ENCODE measurements around the gene MLANA.
"Not testable (repeated sequence)": the region's sequence is repeated elsewhere in the genome, so short reads cannot be mapped to it uniquely, and the experiment has no call there.

The MLANA gene

DNA sequence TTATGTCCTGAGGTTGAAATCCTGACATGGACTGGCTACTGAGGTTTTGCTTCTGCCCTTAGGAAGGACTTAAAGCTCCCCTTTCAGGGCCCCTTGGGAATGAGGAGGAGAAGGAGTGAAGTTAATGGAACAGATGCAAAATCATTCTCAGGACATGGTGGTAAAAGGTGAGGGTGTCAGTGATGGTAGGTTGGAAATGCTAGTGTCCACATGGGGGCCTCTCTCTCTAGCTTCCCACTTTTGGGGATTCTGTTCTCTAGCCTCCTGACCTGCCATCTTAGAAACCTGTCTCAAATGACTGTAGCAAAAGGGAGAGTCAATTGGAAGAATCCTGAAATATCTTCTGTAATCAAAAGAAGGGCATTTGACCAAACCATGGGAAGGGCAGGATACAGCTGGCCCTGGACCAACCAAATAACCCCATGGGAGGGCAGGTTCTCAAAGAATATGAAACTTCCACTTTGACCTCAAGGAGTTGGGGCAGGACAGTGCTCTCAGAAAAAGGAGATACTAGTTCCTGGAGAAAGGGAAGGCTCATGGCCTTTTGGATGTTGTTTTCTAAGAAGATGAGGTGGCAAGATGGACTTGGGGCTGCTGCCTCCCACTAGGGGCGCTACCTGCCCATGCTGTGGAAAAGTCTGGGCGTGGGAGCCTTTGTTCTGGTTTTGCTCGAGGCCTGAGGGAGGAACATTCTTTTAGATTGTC lies 21.2 kb upstream of the MLANA start:
- DNase-seq (ENCODE audit: low spot score) = peak; percentile 23

DNA sequence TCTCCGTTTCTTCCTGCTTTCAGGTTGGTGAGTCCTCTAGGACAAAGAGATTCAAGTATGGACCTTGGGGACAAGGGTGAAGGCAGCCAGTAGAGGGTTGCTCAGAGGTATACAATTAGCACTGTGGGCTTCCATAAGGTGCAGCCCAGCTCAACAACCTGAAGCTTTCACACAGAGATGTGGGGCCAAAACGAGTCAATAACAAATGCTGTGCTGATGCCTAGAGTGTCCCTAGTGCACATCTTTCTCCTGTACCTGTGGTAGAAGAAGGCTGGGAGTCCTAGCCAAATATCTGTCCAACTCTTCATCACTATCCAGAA lies 20.7 kb upstream of the MLANA start:
- no peak for DNase-seq (ENCODE audit: low spot score)

GRCh38 chr9:5870691-5871090 lies 20.0 kb upstream of the MLANA start:
- DNase-seq (ENCODE audit: low spot score) = no peak

DNA sequence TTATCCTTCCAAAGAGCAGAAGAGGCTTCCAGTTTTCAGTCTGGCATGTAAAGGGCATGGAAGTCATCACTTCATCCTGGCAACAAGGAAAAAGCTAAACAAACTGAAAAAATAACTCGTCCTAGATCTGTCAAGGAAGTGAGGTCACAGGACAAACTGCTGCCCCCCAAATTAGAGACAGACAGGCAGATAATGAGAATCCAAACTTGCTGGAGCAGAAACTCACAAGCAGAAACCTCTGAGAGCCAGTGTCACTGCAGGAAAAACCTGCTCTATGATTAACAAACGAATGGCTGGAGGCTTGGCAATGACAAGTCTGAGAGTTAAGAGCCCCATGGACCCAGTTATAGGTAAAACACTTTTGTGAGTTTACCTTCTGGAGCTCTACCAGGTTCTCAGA lies 18.9 kb upstream of the MLANA start:
- no peak for DNase-seq (ENCODE audit: low spot score)

DNA sequence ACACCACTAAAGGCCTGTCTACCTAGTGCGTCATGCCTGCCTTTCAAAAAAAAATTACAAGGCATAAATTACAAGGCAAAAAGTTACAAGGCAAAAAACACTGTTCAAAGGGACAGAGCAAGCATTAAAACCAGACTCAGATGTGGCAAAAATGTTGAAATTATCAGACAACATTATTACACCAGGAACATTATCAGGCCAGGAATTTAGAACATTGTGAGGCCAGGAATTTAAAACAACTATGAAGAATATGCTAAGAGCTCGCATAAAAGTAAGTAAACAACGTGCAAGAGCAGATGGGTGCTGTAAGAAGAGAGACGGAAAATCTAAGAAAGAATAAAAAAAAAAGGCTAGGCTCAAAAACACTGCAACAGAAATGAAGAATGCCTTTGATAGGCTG lies 18.2 kb upstream of the MLANA start:
- no peak for DNase-seq (ENCODE audit: low spot score)

- DNase-seq (ENCODE audit: low spot score) = no peak
Measured at GRCh38 chr9:5873439-5873838, 17.2 kb upstream of the MLANA start.

GRCh38 chr9:5874048-5874447 lies 16.6 kb upstream of the MLANA start:
- DNase-seq (ENCODE audit: low spot score) = no peak

- no peak for DNase-seq (ENCODE audit: low spot score)
Measured at GRCh38 chr9:5876026-5876425, 14.7 kb upstream of the MLANA start.

DNA sequence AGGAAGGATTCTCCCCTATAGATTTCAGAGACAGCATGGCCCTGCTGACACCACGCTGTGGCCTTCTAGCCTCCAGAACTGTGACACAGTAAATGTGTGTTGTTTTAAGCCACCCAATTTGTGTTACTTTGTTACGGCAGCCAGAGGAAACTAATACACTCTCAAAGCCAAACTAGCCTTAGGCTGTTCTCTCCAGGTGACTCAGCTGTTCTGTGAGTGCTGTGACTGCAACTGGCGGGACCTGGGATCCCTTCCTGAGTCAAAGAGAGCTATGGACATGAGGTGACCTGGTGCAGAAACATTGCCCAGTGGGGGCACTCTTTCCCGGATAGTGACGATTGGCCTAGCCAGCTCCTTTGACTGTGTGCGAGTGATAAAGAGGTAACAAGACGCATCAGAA lies 14.0 kb upstream of the MLANA start:
- no peak for DNase-seq (ENCODE audit: low spot score)

DNA sequence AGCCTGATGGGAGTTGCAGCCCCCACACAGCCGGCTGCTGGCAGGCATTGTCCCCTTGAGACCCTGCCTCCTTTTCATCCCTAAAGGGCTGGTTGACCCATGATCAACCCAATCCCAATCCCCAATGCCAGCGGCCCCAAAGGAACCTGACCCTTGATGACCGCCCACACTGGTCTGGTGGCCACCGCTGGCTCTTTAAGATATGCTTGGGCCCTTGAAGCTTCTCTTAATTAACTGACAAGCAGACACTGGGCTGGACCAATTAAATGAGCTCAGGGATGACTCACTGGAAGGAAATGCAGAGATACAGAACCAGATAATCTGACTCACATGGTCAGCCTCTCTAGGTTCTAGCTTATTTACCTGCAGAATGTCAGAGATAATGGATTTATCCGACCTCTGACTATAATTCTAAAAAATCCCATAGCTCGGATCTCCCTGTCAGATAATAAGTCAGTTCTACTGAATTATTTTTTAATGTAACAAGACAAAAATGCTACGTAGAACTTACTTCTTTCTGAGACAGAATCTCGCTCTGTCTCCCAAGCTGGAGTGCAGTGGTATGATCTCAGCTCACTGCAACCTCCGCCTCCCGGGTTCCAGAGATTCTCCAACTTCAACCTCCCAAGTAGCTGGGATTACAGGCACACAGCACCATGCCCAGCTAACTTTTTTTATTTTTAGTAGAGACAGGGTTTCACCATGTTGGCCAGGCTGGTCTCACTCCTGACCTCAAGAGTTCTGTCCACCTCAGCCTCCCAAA lies 11.1 kb upstream of the MLANA start:
- peak; percentile 75 for DNase-seq (ENCODE audit: low spot score)

GRCh38 chr9:5882244-5883012 lies 8.3 kb upstream of the MLANA start:
- DNase-seq (ENCODE audit: low spot score) = not testable (repeated sequence)

GRCh38 chr9:5884191-5884590 lies 6.5 kb upstream of the MLANA start:
- no peak for DNase-seq (ENCODE audit: low spot score)

DNA sequence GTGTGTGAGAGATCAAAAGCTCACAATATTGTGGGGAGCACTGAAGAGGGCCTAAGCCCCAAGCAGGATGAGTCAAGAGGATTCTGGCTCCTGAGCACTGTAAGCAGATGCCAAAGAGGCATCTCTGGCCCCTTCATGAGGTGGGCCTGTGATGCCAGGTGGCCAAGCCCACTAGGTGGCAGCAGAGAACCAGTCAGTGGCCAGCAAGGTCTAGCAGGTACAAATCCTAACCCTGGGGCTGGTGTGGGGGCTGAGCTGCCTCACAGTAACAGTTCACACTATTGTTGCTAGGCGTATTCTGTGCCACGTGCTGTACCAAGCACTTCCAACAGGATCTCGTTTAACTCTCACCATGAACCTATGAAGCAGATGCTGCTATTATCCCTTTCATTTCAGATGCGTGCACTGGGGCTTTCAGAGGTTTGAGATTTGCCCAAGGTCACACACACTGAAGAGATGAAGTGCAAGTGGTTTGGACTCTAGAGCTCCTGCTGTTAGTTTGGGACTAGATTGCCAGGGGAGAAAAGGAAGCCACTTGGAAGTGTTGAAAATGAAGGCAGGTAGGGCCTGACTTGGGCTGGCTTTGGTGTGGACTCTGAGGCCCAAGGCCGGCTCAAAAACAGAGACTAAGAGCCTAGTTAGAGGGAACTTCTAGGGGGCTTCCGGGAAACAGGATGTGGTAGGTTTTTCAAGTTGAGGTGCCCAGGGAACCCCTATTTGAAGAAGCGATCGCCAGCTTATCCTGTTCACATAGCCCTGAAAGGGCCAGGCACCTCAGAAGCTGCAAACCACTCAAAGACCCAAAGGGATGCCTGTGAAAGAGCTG lies 4.4 kb upstream of the MLANA start:
- DNase-seq (ENCODE audit: low spot score) = peak; percentile 65

- no peak for DNase-seq (ENCODE audit: low spot score)
Measured at GRCh38 chr9:5892456-5893133, 1.9 kb downstream of the MLANA start.

- no peak for DNase-seq (ENCODE audit: low spot score)
Measured at GRCh38 chr9:5893134-5893505, 2.4 kb downstream of the MLANA start.

DNA sequence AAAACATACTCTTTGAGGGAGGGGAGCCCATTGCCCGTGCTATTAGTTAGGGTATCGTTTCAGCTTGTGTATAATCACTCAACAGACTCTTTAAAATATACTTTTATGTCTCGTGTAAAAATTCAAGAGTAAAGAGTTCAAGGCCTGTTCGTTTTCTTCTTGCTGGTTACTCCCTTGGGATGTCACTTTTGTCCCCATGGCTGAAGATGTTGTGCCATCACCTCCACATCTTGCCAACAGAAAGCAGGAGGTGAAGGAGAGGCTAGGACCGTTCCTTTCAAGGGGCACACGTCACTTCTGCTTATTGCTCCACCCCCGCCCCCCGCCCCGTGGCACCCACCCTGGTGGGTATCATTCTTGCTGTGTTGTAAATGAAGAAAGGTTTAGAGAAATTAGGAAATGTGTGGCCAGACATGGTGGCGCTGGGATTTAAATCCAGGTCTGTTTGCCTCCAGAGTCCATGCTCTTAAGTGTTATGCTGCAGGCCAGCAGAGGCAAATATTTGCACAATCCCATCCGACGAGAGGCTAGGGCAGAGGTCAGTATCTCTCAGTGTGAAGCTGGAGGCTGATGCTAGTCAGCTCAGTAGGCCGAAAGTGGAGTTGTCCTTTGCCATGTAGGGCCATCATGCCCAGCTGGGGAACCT lies 3.0 kb downstream of the MLANA start:
- no peak for DNase-seq (ENCODE audit: low spot score)

- no peak for DNase-seq (ENCODE audit: low spot score)
Measured at GRCh38 chr9:5894237-5894959, 3.7 kb downstream of the MLANA start.

DNA sequence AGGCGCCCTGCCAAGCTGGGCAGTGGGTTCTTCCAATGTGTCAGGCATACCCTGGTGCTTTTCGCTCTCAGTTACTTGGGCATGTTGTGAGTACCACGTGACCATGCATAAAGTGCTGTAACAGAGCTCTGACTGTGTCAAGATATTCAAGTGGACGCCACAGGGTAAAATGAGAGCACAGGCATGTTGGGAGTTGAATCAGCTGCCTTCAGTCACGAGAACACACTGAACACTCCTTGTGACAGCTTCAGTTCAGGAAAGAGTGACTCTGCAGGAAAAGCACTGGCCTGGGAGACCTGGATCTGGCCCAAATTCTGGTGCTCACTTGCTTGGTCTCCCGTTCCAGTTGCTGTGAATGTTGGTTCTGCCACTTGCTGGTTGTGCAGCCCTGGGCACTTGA lies 5.1 kb downstream of the MLANA start:
- no peak for DNase-seq (ENCODE audit: low spot score)

GRCh38 chr9:5896863-5897262 lies 6.2 kb downstream of the MLANA start:
- DNase-seq (ENCODE audit: low spot score) = no peak

- DNase-seq (ENCODE audit: low spot score) = no peak
Measured at GRCh38 chr9:5897851-5898250, 7.2 kb downstream of the MLANA start.

DNA sequence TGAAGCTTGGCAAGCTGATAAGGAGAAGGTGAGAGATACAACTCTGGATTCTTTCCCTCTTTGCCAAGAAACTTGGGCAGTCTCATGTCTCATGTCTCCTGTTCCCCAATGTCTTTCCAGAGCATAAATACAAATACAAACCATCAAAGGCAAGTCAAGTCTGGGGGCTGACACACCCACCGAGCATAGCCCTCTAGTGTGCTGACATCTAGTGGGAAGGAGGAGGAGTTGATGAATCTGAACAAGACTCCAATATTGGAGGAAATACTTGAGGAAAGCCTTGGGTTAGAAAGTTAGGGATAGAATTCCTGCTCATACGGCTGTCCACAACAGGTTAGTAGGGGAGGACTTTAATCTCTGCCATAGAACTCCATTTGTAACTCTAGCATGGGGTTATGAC lies 8.6 kb downstream of the MLANA start:
- peak; percentile 5 for DNase-seq (ENCODE audit: low spot score)

All from SW480 (cell line).